HG03159 (cell line): ENCODE measurements around the gene MBD5.
"Not testable (repeated sequence)": the region's sequence is repeated elsewhere in the genome, so short reads cannot be mapped to it uniquely, and the experiment has no call there.

Source experiments
- ATAC-seq: cut with Tn5 transposase; IDR thresholded peaks from one replicate; pipeline ENCODE4 v1.9.1; 2021; ENCODE audit warnings: mild to moderate bottlenecking, moderate library complexity; ENCODE audit not compliant: unreplicated experiment

MBD5 gene

DNA sequence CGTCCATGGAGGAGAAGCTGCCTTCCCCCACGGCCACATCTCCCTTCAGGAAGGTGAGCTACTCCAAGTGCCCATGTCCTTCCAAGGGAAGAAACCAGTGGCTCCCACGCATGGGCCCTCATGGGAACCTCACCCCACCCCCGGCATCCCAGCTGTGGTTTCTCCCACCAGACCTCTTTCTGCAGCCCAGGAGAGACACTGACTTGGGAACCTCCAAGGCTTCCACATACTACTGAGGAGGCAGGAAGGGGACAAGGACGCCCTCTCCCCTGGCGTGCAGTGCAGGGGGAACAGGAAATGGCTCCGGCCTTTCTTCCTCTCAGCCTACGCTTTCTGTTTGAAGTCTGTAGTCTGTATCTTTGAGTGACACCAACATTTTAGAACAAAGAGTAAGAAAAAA is 519.1 kb downstream of the MBD5 start:
- ATAC-seq: peak; percentile 61

DNA sequence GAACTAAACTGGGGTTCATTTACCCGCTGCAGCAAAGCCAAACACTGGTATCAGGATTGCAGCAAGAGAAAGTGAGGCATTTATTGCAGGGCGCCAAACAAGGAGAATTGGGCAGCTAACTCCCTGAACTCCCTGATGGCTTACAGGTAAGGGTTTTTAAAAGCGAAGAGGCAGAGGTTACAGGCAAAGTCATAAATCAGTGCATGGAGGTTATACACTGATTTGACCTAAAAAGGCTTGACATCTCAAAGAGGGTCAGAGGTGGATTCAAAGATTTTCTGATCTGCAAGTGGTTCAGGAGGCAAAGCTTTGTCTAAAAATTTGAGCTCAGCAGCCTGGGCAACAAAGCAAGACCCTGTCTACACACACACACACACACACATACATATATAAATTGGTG is 520.9 kb downstream of the MBD5 start:
- no peak for ATAC-seq

DNA sequence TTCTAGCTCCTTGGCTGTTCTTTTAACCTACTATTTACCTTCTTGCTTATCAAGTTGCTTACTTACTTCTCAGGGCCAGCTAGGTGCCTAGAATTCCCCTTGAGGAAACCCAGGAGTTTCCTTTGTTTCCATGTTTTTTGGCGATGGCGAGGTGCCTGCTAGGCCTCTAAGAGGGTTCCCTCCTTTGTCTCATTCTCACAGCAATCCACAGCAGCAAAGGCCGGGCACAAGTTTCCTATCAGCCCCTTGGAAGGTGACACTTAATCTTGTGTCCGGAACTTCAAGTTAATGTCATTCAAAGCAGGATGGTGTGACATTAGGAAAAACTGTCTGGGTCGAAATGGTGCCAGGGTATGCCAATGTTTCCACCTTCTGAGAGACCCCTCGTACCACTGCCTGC is 521.7 kb downstream of the MBD5 start:
- ATAC-seq: no peak

DNA sequence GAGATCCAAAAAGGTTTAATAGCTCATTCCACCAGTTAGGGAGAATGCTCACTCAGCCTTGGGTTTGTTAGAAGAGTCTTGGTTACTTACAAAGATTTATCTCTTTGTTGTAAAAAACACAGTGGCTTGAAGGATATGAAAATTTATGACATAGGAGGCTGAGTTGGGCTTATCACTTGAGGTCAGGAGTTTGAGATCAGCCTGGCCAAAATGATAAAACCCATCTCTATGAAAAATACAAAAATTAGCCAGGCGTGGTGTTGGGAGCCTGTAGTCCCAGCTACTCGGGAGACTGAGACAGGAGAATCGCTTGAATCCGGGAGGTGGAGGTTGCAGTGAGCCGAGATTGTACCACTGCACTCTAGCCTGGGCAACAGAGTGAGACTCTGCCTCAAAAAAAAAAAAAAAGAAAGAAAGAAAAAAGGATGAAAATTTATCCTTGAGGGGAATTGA is 522.2 kb downstream of the MBD5 start:
- not testable (repeated sequence) for ATAC-seq

GRCh38 chr2:148545390-148546256 is 524.7 kb downstream of the MBD5 start:
- no peak for ATAC-seq

DNA sequence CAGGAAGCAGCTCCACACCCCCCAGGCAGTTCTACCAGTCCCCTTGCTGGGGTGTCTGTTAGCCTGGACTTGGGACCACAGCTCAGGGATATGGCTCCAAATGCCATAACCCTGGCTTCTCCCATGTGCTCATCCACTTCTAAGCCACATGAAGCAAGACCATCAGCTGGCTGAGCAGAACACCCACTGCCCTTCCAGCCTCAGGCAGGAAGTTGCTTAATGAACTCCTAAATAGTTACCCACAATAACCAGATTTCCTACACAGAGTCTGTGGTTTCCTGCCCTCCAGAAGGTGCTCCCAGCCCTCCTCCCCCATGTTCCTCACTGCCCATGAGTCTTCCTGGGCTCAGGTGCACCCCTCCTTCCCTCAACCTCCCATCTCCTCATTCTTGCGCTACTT is 525.4 kb downstream of the MBD5 start:
- no peak for ATAC-seq

- no peak for ATAC-seq
These were observed 528.0 kb downstream of the MBD5 start for GRCh38 chr2:148548716-148549400.

DNA sequence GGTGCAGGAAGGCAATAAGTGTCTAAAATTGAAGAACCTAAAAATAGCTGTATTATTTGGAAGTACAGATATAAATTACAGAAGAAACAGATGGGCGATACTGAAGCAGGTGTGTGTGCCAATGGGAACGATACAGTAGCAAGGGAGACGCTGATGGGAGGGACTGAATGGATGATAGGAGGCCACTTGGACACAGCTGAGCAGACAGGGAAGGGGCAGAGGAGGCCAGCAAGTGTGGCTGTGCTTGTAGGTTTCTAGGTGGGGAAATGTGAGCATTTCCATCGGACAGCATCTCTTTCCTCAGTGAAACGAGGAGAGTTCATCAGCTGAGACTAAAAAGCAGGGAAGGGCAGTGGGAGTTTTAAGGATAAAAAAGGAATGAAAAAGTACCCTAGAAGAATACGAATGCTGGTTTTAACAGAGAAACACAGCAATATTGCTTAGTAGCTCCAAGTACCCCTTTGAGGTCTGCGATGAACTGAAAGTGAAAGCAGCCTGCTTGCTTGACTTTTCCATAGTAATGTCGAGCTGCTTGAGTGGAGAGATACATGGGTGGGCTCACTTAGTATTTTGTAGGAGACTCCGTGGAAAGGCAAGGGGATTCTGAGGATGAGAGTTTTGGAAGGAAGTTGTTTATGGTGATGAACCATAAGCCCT is 531.9 kb downstream of the MBD5 start:
- peak; percentile 66 for ATAC-seq

- no peak for ATAC-seq
These were observed 532.5 kb downstream of the MBD5 start for GRCh38 chr2:148553332-148553887.

DNA sequence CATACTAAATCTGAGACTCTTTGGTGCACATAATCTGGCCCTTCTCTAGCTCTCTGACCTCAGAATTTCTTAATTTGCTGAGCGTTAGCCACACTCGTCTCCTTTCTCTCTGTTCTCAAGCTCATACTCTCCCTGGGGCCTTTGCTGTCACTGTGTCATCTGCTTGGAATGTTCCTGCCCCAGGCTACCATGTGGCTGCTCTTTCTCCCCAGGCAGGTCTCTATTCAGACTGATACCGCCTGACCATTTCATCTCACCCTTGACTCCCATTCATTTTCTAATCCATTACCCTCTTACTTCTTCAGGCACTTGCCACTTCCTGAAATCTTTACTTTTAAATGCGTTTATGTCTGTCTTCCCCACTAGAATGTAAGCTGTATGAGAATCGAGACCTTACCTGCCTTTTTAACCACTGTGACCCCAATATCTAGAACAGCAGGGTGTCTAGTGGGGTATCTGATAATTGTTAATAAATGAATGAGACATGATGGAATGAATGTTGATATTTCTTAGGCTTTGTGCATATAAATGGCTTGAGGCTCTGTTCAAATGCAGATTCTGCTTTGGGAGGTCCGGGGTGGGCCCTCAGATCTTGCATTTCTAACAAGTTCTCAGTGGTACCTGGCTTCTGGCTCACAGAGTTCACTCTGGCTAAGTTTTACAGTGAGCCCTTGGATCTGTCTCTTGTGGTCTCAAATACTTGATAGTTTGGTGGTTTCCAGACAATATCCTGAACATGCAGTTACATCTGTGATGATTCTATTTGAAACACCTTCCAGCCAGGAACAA is 533.8 kb downstream of the MBD5 start:
- ATAC-seq: no peak

GRCh38 chr2:148555622-148556294 is 534.9 kb downstream of the MBD5 start:
- ATAC-seq: no peak

- peak; percentile 75 for ATAC-seq
These were observed 537.0 kb downstream of the MBD5 start for GRCh38 chr2:148557844-148558436.

GRCh38 chr2:148560496-148560895 is 539.6 kb downstream of the MBD5 start:
- ATAC-seq: no peak

GRCh38 chr2:148561389-148561788 is 540.5 kb downstream of the MBD5 start:
- ATAC-seq: no peak

DNA sequence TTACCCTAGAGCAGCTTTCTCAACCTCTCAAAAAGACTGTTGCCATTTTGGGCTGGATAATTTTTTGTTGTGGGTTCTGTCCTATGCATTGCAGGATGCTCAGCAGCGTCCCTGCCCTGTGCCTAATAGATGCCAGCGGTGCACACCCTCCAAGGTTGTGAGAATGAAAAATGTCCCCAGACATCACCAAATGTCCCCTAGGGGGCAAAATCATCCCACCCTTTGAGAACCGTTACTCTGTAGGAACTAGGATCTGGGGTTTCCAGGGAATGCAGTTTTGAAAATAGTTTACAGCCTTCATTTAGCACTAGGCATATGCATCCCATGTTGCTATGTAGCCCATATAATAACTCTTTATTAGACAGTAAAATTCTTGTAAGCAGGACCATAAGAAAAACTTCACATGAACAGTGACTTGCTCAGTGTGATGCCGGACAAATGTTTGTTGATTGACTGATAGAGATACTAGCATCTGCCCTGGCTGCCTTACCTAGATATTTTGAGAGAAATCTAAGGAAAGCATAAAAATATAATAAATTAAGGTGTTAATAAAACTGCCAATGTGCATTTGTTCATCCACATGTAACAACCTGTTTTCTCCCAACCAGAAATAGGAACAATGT is 544.5 kb downstream of the MBD5 start:
- no peak for ATAC-seq
